Breast epithelium (tissue), 3 donors: ENCODE results near the gene F10.

Experiments used
- POLR2A ChIP-seq: fragments of 450-650 bp; IDR thresholded peaks from one replicate; pipeline ENCODE4 v1.6.1; 2016; ENCODE audit warnings: antibody characterized with exemption, mild to moderate bottlenecking, moderate library complexity
- POLR2AphosphoS5 ChIP-seq, 3 donors: sonication (generic); formaldehyde crosslinking; IDR thresholded peaks; one replicate each; pipeline ENCODE4 v1.6.1; 2017; ENCODE audit warnings: antibody characterized with exemption in 3 of 3

GRCh38 chr13:113141601-113141970, 19.0 kb downstream of the F10 start:
- TF ChIP-seq POLR2A (no peak), POLR2AphosphoS5 (IDR thresholded peaks at IDR 0.05) (no peak)
